Kidney epithelial cell (primary cell): ENCODE data around the gene ALK. TPM values are rescaled to one million over a fixed set of nuclear protein-coding genes. Genes with fewer than 3 reads are reported as not detected.

Experiments used
- DNase-seq: peaks from one replicate; pipeline ENCODE4 v3.0.0-alpha.2; 2010; ENCODE audit warnings: low read depth
- H3K27me3 ChIP-seq: 2 replicates; pipeline ENCODE4 v1.6.0; 2011; ENCODE audit warnings: low read length; ENCODE audit not compliant: control insufficient read depth, insufficient read depth
- H3K36me3 ChIP-seq: 2 replicates; pipeline ENCODE4 v1.5.1; 2011; ENCODE audit warnings: low read length; ENCODE audit not compliant: control insufficient read depth, insufficient read depth
- H3K4me3 ChIP-seq: 2 replicates; pipeline ENCODE4 v1.5.1; 2011; ENCODE audit warnings: low read depth, mild to moderate bottlenecking, control low read depth, low read length
- total RNA-seq: library from RNA; depleted of rRNA; stranded (reverse); fragments of >200 nt; gene quantifications from 2 replicates; pipeline ENCODE4 v1.2.3, GENCODE V29; 2015
- TF ChIP-seq, protein P1 (sequence below): IDR thresholded peaks from 2 replicates; pipeline ENCODE4 v1.5.1; 2011; ENCODE audit warnings: mild to moderate bottlenecking, moderate library complexity, low read length, control low read depth, inconsistent platforms; ENCODE audit not compliant: insufficient read depth, poor library complexity, severe bottlenecking

ALK gene
- total RNA-seq, 1 donor from 2014 or later = not detected

- Histone ChIP-seq H3K27me3 (peaks cover 9% of the 10 kb centered on the region), H3K36me3 (no peaks in the 10 kb centered on the region), H3K4me3 (no peak overlapping the region)
- TF ChIP-seq, protein P1, sequence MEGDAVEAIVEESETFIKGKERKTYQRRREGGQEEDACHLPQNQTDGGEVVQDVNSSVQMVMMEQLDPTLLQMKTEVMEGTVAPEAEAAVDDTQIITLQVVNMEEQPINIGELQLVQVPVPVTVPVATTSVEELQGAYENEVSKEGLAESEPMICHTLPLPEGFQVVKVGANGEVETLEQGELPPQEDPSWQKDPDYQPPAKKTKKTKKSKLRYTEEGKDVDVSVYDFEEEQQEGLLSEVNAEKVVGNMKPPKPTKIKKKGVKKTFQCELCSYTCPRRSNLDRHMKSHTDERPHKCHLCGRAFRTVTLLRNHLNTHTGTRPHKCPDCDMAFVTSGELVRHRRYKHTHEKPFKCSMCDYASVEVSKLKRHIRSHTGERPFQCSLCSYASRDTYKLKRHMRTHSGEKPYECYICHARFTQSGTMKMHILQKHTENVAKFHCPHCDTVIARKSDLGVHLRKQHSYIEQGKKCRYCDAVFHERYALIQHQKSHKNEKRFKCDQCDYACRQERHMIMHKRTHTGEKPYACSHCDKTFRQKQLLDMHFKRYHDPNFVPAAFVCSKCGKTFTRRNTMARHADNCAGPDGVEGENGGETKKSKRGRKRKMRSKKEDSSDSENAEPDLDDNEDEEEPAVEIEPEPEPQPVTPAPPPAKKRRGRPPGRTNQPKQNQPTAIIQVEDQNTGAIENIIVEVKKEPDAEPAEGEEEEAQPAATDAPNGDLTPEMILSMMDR = no peak
- no peak for DNase-seq
These were observed 527.7 kb downstream of the ALK start for GRCh38 chr2:29393676-29394075.

DNA sequence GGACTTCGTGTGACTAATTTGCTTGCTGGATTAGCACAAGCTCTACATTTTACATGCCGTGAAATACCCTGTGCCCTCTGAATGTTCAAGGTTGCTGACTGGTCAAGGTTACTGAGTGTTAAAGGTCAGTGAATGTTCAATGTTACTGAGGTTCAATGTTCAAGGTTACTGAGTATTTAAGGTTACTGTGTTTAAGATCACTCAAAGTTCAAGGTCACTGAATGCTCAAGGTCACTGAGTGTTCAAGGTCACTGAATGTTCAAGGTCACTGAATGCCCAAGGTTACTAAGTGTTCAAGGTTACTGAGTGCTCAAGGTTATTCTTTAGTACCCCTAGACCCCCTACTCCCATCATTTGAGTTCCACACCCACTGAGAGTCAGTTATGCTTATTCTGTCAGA, 528.6 kb downstream of the ALK start:
- no peak for DNase-seq
- Histone ChIP-seq H3K27me3 (peaks cover 9% of the 10 kb centered on the region), H3K4me3 (no peak overlapping the region), H3K36me3 (no peaks in the 10 kb centered on the region)
- TF ChIP-seq, protein P1 = no peak

GRCh38 chr2:29390136-29390535, 531.2 kb downstream of the ALK start:
- no peaks in the 10 kb centered on the region for H3K36me3 ChIP-seq
- no peak for DNase-seq
- TF ChIP-seq, protein P1 = no peak
- no peak overlapping the region for H3K4me3 ChIP-seq
- peaks cover 6% of the 10 kb centered on the region for H3K27me3 ChIP-seq

- no peaks in the 10 kb centered on the region for H3K36me3 ChIP-seq
- H3K4me3 ChIP-seq = no peak overlapping the region
- TF ChIP-seq, protein P1 = no peak
- H3K27me3 ChIP-seq = peaks cover 4% of the 10 kb centered on the region
- no peak for DNase-seq
These were observed 531.7 kb downstream of the ALK start for GRCh38 chr2:29389686-29390085.

DNA sequence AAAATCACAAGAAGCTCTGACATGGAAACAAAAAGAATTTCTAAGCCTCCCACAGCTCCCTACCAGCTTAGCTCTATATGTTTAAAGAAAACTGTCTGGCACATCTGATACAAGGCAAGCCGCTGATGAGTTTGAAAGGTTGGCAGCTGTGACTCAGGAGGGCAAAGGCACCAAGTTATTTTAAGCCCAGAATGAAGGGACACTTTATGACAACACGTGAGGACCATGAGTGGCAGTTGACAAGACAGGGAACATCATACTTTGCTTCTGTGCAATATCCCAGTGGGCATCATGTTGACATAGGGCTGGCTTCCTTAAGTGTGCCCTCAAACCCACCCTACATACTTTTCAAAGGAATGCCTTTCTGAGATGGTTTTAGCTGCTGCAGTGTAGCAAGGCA, 533.3 kb downstream of the ALK start:
- Histone ChIP-seq H3K27me3 (peaks cover 2% of the 10 kb centered on the region), H3K4me3 (no peak overlapping the region), H3K36me3 (no peaks in the 10 kb centered on the region)
- DNase-seq = no peak
- TF ChIP-seq, protein P1 = no peak

DNA sequence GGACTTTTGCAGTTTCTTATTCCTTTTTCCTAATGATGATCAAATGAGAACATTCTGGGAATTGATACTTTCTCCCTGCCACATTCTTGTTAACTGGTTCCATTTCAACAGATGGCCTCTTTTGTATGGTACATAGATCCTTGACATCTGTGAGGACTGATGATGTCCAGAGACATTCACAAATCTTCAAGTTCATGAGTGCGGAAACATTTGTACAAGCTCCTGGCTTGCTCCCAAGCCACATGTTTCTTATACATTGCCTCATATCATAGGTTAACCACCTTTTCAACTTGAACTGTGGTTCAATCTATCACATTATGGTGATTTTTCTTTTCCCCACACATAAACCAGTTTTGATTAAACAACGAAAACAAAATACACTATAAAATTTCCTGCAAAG, 538.9 kb downstream of the ALK start:
- Histone ChIP-seq H3K36me3 (no peaks in the 10 kb centered on the region), H3K27me3 (no peaks in the 10 kb centered on the region), H3K4me3 (no peak overlapping the region)
- DNase-seq = no peak
- TF ChIP-seq, protein P1 = no peak
